HG02938 (cell line): ENCODE measurements around the gene ARID1A.
"Not testable (repeated sequence)": the region's sequence is repeated elsewhere in the genome, so short reads cannot be mapped to it uniquely, and the experiment has no call there.

Experiments
- ATAC-seq: cut with Tn5 transposase; IDR thresholded peaks from one replicate; pipeline ENCODE4 v1.9.1; 2021; ENCODE audit warnings: mild to moderate bottlenecking, moderate library complexity; ENCODE audit not compliant: unreplicated experiment

Gene ARID1A

DNA sequence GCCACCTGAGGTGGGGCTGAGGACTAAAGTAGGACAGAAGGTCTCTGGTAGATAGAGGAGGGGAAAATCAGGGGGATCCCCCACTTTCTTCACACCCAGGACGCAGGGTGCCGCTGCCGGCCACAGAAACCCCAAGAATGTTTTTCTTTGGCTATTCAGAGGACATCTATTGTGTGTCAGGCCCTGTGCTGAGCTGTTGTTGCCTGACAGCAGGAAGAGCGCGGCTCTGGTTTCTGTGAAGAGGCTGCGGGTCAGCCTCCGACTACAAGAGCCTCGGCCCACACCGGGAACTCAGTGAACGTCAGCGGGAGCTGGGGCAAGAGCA, 91.5 kb downstream of the ARID1A start:
- peak; percentile 35 for ATAC-seq

DNA sequence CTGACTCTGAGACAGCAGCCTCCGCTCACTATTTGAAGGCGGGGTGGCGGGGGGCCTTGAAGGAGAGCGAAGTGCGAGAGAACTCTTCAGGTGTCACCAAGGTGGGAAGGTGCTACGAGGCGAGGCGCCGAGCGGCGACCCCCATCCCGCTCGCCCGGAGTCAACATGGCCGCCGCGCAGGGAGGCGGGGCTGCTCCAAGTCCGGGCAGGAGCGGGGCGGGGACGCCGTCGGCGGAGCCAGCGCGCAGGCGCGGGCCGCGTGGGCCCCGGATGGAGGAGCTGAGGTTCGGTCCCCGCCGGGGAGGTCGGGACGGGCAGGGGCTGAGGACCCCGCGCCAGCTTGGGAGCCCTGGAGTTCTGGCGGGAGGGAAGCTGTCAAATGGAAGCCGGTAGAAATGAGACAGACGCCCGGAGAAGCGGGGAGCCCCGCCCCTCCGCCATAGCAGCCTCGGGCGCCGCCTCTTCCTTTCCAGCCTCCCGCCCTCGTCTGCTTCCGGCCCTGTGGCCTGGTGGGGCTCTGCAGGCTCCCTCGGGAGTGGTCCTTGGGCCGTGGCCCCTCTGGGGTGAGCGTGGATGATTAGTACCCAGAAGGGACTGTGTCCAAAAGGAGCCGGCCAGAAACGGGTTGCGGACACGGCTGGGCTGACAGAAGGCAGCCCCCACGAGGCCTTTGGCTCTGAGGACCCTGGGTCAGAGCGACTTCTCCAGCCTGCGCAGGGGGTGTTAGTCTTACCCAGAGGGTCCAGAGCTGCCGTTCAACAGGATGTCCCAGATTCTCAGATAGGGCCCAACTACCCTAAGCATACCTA, 92.1 kb downstream of the ARID1A start, which contains the start of gene PIGV:
TSS of gene PIGV (plus strand) at position 245 of the 809 bp plus-strand sequence. CDS start 2,866 bp downstream, outside the sequence.
- ATAC-seq: peak; percentile 57

DNA sequence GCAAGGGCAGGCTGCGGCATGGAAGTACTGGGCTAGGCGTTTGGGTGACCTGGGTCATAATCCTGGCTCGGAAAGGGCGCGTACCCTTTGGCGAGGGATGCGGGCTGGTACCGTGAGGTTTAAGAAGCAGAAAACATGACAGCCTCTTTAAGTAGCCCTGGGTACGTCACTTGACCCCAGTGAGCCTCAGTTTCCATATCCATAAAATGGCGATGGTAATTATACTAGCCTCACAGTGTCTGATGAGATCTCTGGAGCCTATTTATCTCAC, 92.6 kb downstream of the ARID1A start:
- ATAC-seq: no peak

- no peak for ATAC-seq
These were observed 93.2 kb downstream of the ARID1A start for GRCh38 chr1:26788836-26789611.

- no peak for ATAC-seq
These were observed 93.7 kb downstream of the ARID1A start for GRCh38 chr1:26789612-26789865.

DNA sequence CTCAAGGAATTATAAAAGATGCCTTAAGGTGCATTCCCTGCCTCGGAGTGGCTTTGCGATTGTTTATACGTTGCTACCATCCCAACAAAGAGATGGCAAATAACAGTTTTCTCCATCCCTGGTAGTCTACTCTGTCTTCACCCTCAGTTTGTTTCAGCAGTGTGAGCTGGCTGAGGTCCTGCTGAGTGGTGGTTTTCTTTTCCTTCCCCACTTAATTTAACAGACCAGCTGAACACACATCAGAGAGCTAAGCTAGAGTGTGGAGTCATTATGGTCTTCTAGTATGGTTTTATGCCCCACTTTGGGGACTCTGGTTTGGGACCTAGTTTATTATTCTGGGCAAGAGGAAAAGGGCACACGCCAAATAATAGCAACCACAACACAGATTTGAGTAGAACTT, 94.1 kb downstream of the ARID1A start:
- no peak for ATAC-seq

DNA sequence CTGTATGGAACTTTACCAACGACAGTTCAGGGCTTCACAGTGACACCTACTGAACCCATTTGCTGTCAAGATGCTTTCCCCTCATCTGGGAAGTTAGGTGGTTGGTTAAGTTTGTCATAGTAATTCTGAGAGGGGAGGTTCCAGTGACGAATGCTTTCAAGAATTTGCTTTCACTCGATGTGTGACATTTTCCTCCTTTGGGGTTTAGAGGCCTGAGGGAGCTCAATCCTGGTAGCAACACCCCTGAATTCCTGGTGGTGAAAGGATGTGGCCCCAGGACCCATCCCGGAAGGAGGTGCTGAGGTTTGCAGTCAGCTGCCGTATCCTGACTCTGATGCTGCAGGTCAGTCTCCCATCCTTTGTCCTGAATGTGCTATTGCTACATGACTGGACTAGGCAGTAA, 94.7 kb downstream of the ARID1A start:
- no peak for ATAC-seq

DNA sequence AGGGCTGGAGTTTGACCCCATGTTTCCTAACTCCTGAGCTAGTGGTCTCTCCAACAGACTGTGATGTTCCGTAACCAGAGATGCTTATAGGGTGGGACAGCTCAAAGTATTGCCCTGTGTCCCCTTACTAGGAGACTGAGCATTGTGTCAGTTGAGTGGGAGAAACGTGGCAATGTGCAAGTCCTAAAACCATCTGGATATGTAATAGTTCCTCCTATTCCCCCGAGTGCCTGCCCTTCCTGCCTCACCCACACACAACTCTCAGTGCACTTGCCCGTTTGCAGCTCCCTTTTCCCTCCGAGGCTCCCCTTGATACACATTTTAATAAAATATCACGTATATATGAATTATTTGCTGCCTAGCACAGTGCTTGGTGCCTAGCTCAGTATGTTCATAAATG, 95.3 kb downstream of the ARID1A start:
- no peak for ATAC-seq

- no peak for ATAC-seq
These were observed 95.8 kb downstream of the ARID1A start for GRCh38 chr1:26791626-26792025.

DNA sequence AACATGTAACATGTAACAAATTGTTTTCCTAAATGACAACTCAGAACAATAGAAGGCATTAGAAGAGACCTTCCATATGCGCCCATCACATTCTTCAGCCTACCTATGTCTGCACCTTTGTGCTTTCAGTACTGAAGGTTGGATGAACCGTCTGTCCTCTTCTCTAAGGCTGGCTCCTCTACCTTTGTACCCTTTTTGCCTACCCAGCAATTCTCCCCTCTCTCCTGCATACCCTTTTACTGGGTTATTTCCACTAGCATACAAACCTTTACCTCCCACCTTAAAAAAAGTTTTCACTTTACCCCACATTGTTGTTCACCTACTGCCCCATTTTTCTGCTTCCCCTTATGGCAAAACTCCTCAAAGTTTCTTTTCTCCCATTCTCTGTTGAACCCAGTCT, 97.1 kb downstream of the ARID1A start:
- ATAC-seq: no peak

GRCh38 chr1:26794391-26794790, 98.6 kb downstream of the ARID1A start:
- no peak for ATAC-seq

DNA sequence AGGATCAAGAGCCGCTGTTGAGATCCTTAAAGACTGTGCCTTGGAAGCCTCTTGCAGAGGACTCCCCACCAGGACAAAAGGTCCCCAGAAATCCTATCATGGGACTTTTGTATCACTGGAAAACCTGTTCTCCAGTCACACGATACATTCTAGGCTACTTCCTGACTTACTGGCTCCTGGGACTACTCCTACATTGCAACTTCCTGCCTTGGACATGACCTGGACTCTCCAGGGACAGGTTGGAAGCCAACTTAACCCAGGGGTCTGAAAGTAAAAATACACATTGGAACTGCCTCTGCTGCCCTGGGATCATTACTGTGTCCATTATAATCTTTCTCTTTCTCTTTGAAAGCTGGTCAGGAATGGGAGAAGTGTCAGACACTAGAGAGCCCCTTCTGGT, 101.8 kb downstream of the ARID1A start:
- no peak for ATAC-seq

DNA sequence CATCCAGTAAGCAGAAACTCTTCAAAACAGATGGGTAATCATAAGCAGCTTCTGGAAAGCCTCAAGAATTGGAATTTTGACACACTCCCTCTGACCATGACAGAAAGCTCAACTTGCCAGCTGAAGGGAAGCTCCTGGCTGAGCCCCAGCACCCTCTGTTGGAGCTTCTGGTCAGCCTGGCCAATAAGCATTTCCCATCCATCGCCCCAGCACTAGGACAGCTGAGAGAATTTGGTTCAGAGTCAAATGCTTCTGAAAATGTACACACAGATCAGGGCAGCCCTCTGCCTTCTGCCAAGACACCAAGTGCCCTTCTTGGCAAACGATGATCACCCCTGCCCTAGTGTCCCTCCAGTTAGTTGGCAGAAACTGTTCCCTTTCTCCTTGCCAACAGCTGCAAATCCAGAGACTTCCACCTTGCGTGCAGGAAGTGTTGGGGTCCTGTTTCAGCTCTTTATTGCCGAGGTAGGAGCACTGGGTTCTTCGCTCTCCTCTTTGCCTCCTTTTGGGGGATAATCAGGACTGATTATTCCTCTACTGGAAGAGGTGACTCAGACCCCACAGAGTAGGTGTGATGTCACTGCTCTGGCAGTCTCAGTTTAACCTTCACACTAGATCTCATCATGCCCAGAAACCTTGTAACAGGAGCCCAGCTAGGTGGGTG, 103.8 kb downstream of the ARID1A start:
- no peak for ATAC-seq

GRCh38 chr1:26803932-26804331, 108.1 kb downstream of the ARID1A start:
- ATAC-seq: not testable (repeated sequence)

GRCh38 chr1:26810105-26810504, 114.3 kb downstream of the ARID1A start:
- not testable (repeated sequence) for ATAC-seq

GRCh38 chr1:26811057-26811456, 115.2 kb downstream of the ARID1A start:
- ATAC-seq: no peak

GRCh38 chr1:26811708-26812107, 115.9 kb downstream of the ARID1A start:
- no peak for ATAC-seq

DNA sequence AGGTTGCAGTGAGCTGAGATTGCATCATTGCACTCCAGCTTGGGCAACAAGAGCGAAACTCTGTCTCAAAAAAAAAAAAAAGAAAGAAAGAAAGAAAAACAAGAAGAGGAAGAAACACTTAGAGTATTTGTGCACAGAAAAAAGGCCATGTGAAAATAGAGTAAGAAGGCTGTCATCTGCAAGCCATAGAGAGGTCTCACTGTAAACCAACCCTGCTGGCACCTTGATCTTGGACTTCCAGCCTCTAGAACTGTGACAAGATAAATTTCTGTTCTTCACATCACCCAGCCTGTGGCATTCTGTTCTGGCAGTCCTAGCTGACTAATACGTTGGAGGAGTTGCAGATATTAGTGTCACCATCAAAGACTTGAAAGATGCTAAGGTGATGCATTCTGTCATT, 118.6 kb downstream of the ARID1A start:
- no peak for ATAC-seq

GRCh38 chr1:26814893-26815292, 119.1 kb downstream of the ARID1A start:
- no peak for ATAC-seq

- peak; percentile 76 for ATAC-seq
These were observed 125.0 kb downstream of the ARID1A start for GRCh38 chr1:26820784-26821269.

DNA sequence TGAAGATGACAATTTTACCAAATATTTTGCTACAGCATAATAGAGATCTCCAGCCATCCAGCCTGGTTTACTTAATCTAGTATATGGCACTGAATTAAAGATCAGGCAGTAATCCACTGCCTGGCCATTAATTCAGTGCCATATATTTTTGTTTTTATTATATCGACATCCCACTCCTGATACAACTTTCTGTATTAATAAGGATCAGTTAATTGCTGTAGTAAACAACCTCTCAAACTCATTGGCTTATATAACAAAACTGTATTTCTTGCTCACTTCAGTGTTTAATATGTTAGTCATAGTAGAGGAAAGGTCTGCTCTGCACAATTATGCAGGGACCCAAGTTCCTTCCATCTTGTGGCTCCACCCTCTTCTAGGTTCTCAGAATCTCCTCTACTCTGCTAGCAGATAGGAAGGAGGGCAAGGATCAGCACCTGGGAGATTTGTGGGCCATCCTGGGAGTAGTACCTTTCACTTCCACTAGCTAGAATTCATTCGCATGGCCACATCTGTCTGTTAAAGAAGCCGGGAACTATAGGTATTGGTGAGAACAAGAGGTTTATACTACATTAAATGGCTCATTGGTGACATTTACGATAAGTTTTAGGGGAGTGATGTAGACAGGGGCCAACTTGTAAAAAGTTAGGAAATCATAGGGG, 127.1 kb downstream of the ARID1A start:
- ATAC-seq: no peak

DNA sequence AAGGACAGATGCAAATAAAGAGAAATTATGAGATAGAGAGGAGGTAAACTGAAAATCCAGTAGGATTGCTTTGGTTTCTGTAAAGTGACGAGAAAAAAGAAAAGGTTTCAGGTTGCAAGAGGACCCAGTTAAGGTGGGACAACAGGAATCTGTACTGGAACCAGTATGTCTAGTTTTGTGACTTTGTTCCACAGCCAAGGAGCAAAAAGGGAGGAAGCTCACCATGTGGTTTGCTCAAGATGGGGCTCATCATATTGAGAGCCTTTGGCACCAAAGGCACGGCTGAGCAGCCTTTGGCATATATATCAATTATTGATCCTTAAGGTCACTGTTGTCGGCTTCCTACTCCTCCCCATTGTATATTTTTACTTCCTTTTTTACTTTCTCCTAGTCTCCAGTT, 128.9 kb downstream of the ARID1A start:
- no peak for ATAC-seq
